Suprapubic skin (tissue), 4 donors: ENCODE measurements around the gene ZNF804B.

ENCODE experiments used
- EP300 ChIP-seq: sonication (generic); formaldehyde crosslinking; IDR thresholded peaks from one replicate; pipeline ENCODE4 v1.6.1; 2017; ENCODE audit warnings: antibody characterized with exemption
- POLR2A ChIP-seq, 2 donors: fragments of 450-650 bp; IDR thresholded peaks; one replicate each; pipeline ENCODE4 v1.6.1; 2017; ENCODE audit warnings: antibody characterized with exemption in 2 of 2, mild to moderate bottlenecking in 2 of 2, moderate library complexity in 2 of 2
- POLR2AphosphoS5 ChIP-seq, 3 donors: sonication (generic); formaldehyde crosslinking; IDR thresholded peaks; one replicate each; pipeline ENCODE4 v1.6.1; 2017; ENCODE audit warnings: antibody characterized with exemption in 3 of 3
- TF ChIP-seq, protein P1 (sequence below), 2 donors: fragments of 200-600 bp in 1 of 2; fragments of 450-650 bp in 1 of 2; sonication (generic) in 1 of 2; IDR thresholded peaks; one replicate each; pipeline ENCODE4 v1.5.1; 2016 to 2019; ENCODE audit warnings: antibody characterized with exemption in 2 of 2, mild to moderate bottlenecking in 1 of 2, moderate library complexity in 1 of 2

GRCh38 chr7:88912852-88913251, 153.4 kb downstream of the ZNF804B start:
- TF ChIP-seq, protein P1, sequence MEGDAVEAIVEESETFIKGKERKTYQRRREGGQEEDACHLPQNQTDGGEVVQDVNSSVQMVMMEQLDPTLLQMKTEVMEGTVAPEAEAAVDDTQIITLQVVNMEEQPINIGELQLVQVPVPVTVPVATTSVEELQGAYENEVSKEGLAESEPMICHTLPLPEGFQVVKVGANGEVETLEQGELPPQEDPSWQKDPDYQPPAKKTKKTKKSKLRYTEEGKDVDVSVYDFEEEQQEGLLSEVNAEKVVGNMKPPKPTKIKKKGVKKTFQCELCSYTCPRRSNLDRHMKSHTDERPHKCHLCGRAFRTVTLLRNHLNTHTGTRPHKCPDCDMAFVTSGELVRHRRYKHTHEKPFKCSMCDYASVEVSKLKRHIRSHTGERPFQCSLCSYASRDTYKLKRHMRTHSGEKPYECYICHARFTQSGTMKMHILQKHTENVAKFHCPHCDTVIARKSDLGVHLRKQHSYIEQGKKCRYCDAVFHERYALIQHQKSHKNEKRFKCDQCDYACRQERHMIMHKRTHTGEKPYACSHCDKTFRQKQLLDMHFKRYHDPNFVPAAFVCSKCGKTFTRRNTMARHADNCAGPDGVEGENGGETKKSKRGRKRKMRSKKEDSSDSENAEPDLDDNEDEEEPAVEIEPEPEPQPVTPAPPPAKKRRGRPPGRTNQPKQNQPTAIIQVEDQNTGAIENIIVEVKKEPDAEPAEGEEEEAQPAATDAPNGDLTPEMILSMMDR (IDR thresholded peaks at IDR 0.05): no peak
- TF ChIP-seq EP300 (no peak), POLR2AphosphoS5 (IDR thresholded peaks at IDR 0.05) (no peak), POLR2A (IDR thresholded peaks at IDR 0.05) (no peak)
